HL-60/S4 treated with retinoic acid at 250 ng/mL for 4 days and 3 days (cell line): ENCODE measurements around the gene TNNI3K.

Source experiments
- in situ Hi-C: fragments of 300-500 bp; cut with MboI; formaldehyde crosslinking; loops from 2 replicates; pipeline ENCODE4 v1.7.0; 2022; ENCODE audit warnings: low sequenced_read_pairs

Gene TNNI3K

GRCh38 chr1:74388855-74389254 is 153.7 kb downstream of the TNNI3K start:
- in situ Hi-C loops: no loop called here

- in situ Hi-C loops: no loop called here
These were observed 157.0 kb downstream of the TNNI3K start for GRCh38 chr1:74392186-74392585.

GRCh38 chr1:74392840-74393239 is 157.7 kb downstream of the TNNI3K start:
- in situ Hi-C loops: no loop called here

GRCh38 chr1:74395571-74395970 is 160.4 kb downstream of the TNNI3K start:
- in situ Hi-C loops: no loop called here

GRCh38 chr1:74396462-74396861 is 161.3 kb downstream of the TNNI3K start:
- in situ Hi-C loops: no loop called here

DNA sequence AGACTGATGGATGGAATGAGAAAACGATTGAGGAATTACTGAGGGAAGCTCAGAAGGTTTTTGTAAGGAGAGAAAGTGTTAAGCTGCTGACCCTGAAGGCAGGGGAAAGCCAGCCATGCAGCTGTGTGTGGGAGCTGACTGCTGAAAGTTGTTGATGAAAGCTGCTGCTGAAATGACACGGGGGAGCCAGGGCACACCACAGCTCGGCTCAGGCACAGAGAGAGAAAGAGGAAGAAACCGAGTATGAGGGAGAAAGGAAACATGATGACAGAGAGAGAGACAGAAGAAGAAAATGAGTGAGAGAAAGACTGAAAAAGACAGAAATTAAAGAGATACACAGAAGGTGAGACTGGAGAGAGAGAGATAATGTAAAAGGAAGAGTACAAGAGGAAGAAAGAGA is 161.7 kb downstream of the TNNI3K start:
- in situ Hi-C loops: no loop called here

DNA sequence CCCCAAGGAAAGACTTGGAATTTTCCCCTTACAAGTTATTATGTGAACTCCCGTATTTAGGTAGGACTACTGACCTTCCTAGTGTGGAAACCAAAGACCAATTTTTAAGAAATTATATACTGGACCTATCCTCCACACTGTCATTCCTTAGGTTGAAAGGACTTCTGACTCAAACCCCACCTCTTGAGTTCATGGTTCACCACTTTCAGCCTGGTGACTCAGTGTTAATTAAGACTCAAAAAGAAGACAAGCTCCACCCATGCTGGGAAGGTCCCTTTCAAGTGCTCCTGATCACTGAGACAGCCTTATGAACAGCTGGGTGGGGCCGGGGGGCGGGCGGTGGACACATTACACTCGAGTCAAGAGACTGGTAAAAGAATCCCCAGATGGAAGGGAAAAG is 164.1 kb downstream of the TNNI3K start:
- in situ Hi-C loops: no loop called here

DNA sequence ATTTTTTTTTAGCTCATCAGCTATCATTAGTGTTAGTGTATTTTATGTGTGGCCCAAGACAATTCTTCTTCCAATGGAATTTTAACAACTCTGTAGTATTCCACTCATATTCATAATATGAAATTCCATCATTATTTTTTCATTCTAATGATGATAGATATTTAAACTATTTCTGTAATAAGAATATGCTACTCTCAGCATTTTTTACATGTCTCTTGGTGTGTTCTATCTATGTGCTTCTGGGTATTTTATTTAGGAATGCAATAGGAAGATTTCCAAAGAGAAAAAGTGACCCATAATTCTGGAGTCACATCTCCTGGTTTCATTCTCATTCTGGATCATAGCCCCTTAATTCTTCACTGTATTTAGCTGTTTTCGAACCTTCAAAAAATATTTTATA is 167.7 kb downstream of the TNNI3K start:
- in situ Hi-C loops: no loop called here

- in situ Hi-C loops: no loop called here
These were observed 168.4 kb downstream of the TNNI3K start for GRCh38 chr1:74403606-74404005.

DNA sequence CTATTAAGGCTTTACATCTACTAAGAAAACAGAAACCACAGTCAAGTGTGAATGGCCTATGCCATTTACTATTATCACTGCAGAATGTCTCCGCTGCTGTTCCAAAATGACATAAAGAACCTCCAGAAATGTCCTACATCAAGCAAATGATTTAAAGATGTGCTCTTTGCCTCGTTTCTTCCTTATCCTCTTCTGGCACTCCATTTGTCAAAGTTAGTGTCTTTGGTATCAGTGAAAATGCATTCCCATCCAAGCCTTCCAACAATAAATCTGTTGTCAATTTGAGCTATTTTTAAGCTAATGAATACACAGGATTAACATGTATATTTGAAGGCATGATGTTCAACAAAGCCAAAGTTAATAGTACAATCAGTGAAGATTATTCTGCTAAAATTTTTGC is 171.6 kb downstream of the TNNI3K start:
- in situ Hi-C loops: no loop called here

DNA sequence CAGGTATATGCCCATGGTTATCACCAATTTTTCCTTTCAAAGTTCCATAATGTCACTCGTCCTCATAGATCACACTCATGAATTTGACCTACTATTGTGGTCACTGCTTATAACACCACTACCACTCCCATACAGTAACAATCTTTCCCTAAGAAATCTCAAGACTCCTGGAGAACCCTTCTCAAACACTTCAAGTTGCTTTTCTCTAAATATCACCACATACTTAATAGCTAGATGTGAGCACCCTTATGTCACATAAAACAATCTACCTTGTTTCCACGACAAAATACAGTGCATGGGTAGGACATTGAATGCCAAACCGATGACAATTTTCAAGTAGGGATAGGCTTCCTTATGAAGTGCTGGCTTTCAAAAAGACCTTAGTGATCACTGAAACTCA is 172.7 kb downstream of the TNNI3K start:
- in situ Hi-C loops: no loop called here

- in situ Hi-C loops: no loop called here
These were observed 177.1 kb downstream of the TNNI3K start for GRCh38 chr1:74412244-74412643.

GRCh38 chr1:74415935-74416334 is 180.7 kb downstream of the TNNI3K start:
- in situ Hi-C loops: no loop called here

GRCh38 chr1:74419611-74420010 is 184.4 kb downstream of the TNNI3K start:
- in situ Hi-C loops: no loop called here

GRCh38 chr1:74420467-74420866 is 185.3 kb downstream of the TNNI3K start:
- in situ Hi-C loops: no loop called here

DNA sequence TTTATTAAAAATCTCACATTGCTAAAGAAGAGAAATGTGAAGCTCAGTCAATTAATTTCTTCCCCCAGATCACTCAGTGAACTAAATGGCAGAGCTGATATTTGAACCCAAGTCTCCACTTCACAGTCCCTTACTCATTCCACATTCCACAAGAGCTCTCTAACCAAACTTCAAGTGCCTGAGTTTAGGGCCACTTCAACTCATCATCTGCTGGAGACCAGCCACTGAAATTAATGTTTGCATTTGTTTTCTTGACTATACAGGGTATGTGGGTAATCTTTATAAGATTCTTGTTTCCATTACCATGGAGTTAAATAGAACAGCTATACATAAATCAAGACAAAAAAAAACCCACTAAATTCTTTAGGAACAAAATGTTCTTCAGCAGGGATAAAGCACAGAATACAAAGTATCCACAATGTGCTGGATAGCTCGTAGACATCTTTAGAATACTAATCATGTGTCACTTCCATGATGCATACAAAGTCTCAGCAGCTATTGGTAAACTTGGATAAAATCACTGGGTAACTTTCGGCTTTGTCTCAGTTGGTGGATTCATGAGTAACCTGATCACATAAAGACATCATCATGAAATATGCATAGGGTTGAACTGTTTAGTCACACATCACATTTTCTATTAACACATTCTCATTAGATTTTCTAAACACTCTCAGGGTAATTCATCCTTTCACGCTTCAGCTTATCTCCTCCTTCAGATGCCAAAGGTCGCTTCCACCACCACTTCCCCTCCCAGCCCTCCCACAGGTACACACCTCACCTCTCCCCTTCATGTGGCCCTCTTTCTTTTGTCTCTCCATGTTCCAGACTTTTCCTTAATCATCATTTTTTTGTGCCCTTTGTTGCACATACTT is 187.5 kb downstream of the TNNI3K start:
- in situ Hi-C loops: no loop called here

- in situ Hi-C loops: no loop called here
These were observed 188.3 kb downstream of the TNNI3K start for GRCh38 chr1:74423471-74423870.

DNA sequence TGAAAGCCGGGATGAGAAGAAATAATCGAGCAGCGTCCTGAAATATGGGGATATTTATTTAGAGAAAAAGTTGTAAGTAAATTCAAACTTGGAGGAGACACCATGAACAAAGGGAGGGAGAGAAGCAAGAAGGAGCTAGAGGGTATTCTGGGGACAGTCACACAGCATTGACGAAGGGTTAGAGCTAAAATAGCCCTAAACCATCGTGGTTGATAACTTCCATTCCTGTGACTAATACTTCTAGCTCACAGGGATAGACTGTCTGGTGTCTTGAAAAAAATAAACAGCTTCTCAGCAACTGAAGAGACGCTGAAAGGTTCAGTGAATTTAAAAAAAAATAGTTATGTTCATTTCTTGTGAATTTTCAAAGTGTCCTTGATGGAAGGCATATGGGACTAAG is 190.5 kb downstream of the TNNI3K start:
- in situ Hi-C loops: no loop called here

DNA sequence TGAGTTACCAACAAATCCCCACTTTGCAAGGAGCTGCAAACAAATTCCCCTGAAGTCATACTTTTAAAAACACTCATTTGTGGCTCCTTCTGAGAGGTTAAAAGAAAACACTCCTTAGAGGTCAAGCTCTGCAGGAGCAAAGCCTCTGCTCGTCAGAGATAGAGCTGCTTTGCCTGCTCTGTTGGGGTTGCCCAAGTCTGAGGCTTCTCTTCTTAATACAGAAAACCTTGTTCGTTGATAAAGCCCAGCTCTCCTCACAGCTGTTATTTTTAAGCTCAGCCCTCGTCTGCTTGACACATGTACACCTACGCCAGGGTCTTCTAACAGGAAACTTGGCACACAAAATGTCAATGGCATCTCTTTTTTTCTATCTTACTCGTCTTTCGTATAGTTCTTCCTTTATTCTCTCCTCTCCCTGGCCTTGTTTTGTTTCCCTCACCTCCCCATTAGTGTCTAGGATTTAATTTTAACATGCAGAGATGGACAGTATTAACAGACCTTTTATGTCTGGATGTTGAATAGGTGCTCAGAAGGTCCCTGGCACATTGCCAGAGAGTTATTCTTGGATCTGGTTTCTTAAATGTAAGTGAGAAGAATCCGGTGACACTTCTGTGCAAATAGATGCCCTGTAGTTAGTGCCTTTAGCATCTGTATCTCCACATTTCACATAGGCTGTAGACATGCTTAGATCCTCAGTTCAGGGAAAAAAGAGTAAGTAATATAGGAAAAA is 191.2 kb downstream of the TNNI3K start:
- in situ Hi-C loops: no loop called here

DNA sequence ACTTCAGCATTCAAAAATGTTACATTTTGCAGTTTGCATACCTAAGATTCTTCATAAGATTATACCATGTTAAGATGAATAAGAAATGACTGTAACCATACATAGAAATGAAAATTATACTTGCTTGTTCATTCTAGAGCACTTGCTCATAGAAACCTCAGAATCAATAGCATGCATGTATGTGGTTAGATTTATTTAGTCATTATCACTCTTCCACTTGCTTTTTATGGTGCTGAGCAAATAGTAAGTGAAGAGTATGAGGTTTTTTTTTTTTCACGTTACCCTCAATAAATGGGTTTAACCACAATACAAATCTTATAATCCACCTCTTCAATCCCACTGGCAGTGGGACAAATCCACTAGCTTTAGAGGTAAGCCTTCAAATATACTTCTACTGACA is 192.5 kb downstream of the TNNI3K start:
- in situ Hi-C loops: no loop called here

DNA sequence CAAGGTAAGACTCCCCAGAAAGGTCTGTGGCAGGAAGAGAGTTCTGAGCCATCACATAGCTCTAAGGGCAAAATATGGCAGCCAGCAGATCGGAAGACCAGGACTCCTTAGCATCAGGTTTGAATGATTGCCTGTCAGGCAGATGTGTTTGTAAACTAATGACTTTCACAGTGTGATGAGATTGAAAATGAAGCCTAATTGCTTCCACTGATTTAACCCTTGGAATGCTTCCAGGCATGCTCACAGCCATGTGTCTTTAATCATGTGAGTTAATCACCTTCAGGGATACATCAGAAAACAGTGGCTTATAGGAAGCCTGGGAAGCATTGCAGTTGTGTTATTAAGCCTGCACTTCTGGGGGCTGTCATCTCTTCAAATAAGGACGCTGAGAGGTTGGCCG is 194.4 kb downstream of the TNNI3K start:
- in situ Hi-C loops: no loop called here

GRCh38 chr1:74430342-74430934 is 195.3 kb downstream of the TNNI3K start:
- in situ Hi-C loops: no loop called here
